Upper lobe of left lung (tissue), 4 donors: ENCODE data around the gene IGSF9.

Source experiments
- CTCF ChIP-seq, 6 experiments: fragments of 450-650 bp in 4 of 6; fragments of 200-600 bp in 2 of 6; sonication (generic) in 2 of 6; IDR thresholded peaks; one replicate each; pipeline ENCODE4 v1.5.1; 2016 to 2019; ENCODE audit warnings: antibody characterized with exemption in 6 of 6
- EP300 ChIP-seq, 4 donors: sonication (generic); formaldehyde crosslinking; IDR thresholded peaks; one replicate each; pipeline ENCODE4 v1.5.1; 2017; ENCODE audit warnings: antibody characterized with exemption in 4 of 4, control low read depth in 2 of 4

GRCh38 chr1:159959451-159959850, 14.0 kb upstream of the IGSF9 start:
- TF ChIP-seq CTCF (IDR thresholded peaks at IDR 0.05) (no peak), EP300 (IDR thresholded peaks at IDR 0.05) (no peak)
